GM12878 (cell line): ENCODE data around the gene CD2. TPM values are rescaled to one million over a fixed set of nuclear protein-coding genes. Genes with fewer than 3 reads are reported as not detected.

Experiments
- ATAC-seq: fragments of 200-7000 bp; cut with Tn5 transposase; 3 replicates; pipeline ENCODE4 v1.9.1; 2020; ENCODE audit warnings: mild to moderate bottlenecking, moderate library complexity
- BruUV-seq: library from RNA; stranded (reverse); fragments of 400-500 nt; replicated peaks from 2 replicates; lab custom pipeline; 2021; lab: Mats Ljungman, UMichigan
- CTCF ChIA-PET: fragments of 300-600 bp; sonication (Branson Sonifier 250); formaldehyde crosslinking; extraction: SDS; loops from one replicate; lab custom pipeline; 2021; ENCODE audit warnings: inconsistent platforms; lab: Yijun Ruan, JAX
- POLR2A ChIA-PET: fragments of 350-600 bp; formaldehyde crosslinking; extraction: SDS; loops from one replicate; lab custom pipeline; 2021; ENCODE audit warnings: inconsistent platforms; lab: Charles Lee
- RAD21 ChIA-PET: fragments of 300-600 bp; sonication (Branson Sonifier 250); formaldehyde crosslinking; loops from one replicate; lab custom pipeline; 2023; ENCODE audit warnings: antibody characterized with exemption; ENCODE audit not compliant: unreplicated experiment; lab: Charles Lee
- SMC1A ChIA-PET: fragments of 300-600 bp; sonication (Branson Sonifier 250); formaldehyde crosslinking; loops from one replicate; lab custom pipeline; 2023; ENCODE audit not compliant: unreplicated experiment, uncharacterized antibody; lab: Charles Lee
- DNase-seq: peaks from one replicate; pipeline ENCODE4 v3.0.0-alpha.2; 2011; ENCODE audit warnings: low read depth, low spot score
- FAIRE-seq: peaks from 3 replicates; lab custom pipeline; 2011; peaks lifted over from hg19 to GRCh38; lab: Jason Lieb, UNC
- H2AFZ ChIP-seq: 2 replicates; pipeline ENCODE4 v1.6.0; 2011; ENCODE audit warnings: low read depth, low read length, control low read depth; ENCODE audit not compliant: control insufficient read depth
- H3K27ac ChIP-seq: 2 replicates; pipeline ENCODE4 v1.5.1; 2011; ENCODE audit warnings: control low read depth; ENCODE audit not compliant: control insufficient read depth, insufficient read depth
- H3K27me3 ChIP-seq, 2 experiments: replicated peaks in 1 of 2; 2 replicates each; pipeline versions ENCODE4 v1.6.0 to v1.6.1; 2011; ENCODE audit warnings: low read length in 1 of 2; ENCODE audit not compliant: control insufficient read depth in 2 of 2, insufficient read depth in 2 of 2
- H3K36me3 ChIP-seq, 2 experiments: 2 replicates each; pipeline ENCODE4 v1.5.1; 2011; ENCODE audit warnings: low read length in 1 of 2; ENCODE audit not compliant: control insufficient read depth in 2 of 2, insufficient read depth in 2 of 2
- H3K4me1 ChIP-seq: 2 replicates; pipeline ENCODE4 v1.6.1; 2011; ENCODE audit warnings: mild to moderate bottlenecking, low read length, moderate library complexity, mixed read lengths; ENCODE audit not compliant: control insufficient read depth, insufficient read depth
- H3K4me2 ChIP-seq: 2 replicates; pipeline ENCODE4 v1.6.0; 2011; ENCODE audit warnings: control low read depth; ENCODE audit not compliant: control insufficient read depth, insufficient read depth
- H3K4me3 ChIP-seq: fragments of 200-600 bp; sonication (generic); 2 replicates; pipeline ENCODE4 v1.5.1; 2016
- H3K79me2 ChIP-seq: 2 replicates; pipeline ENCODE4 v1.6.0; 2011; ENCODE audit warnings: low read length; ENCODE audit not compliant: control insufficient read depth, insufficient read depth
- H3K9ac ChIP-seq: 2 replicates; pipeline ENCODE4 v1.8.0; 2011; ENCODE audit warnings: low read length, control low read depth, mixed read lengths; ENCODE audit not compliant: control insufficient read depth, insufficient read depth
- H3K9me3 ChIP-seq: replicated peaks from 3 replicates; pipeline ENCODE4 v1.5.1; 2011; ENCODE audit warnings: mild to moderate bottlenecking, low read length; ENCODE audit not compliant: control insufficient read depth, insufficient read depth
- H4K20me1 ChIP-seq: 2 replicates; pipeline ENCODE4 v1.6.0; 2011; ENCODE audit not compliant: control insufficient read depth, insufficient read depth
- CREM ChIP-seq: IDR thresholded peaks from 2 replicates; pipeline ENCODE4 v1.6.1; 2014; ENCODE audit warnings: antibody characterized with exemption, low read depth
- DPF2 ChIP-seq: fragments of 450-650 bp; IDR thresholded peaks from 2 replicates; pipeline ENCODE4 v1.6.1; 2017; ENCODE audit warnings: mild to moderate bottlenecking
- EED ChIP-seq: sonication (generic); IDR thresholded peaks from 2 replicates; pipeline ENCODE4 v1.6.1; 2016; ENCODE audit warnings: antibody characterized with exemption, low read depth
- ETV6 ChIP-seq, 2 experiments: fragments of 450-650 bp in 1 of 2; IDR thresholded peaks in 1 of 2; conservative IDR thresholded peaks in 1 of 2; 2 replicates each; pipeline ENCODE4 v1.6.1; 2014; ENCODE audit warnings: antibody characterized with exemption in 1 of 2, borderline replicate concordance in 1 of 2, low read depth in 1 of 2, mild to moderate bottlenecking in 1 of 2, moderate library complexity in 1 of 2
- HCFC1 ChIP-seq: fragments of 150-350 bp; IDR thresholded peaks from 2 replicates; pipeline ENCODE4 v1.6.1; 2014; ENCODE audit warnings: low read length
- JUNB ChIP-seq: IDR thresholded peaks from 2 replicates; pipeline ENCODE4 v1.6.1; 2016; ENCODE audit warnings: antibody characterized with exemption, mild to moderate bottlenecking
- KLF5 ChIP-seq: fragments of 450-650 bp; IDR thresholded peaks from 2 replicates; pipeline ENCODE4 v1.6.1; 2014; ENCODE audit warnings: mild to moderate bottlenecking; ENCODE audit not compliant: partially characterized antibody
- MTA2 ChIP-seq: fragments of 450-650 bp; IDR thresholded peaks from 2 replicates; pipeline ENCODE4 v1.6.1; 2016; ENCODE audit warnings: low read depth, mild to moderate bottlenecking, moderate library complexity
- NFYA ChIP-seq: IDR thresholded peaks from 2 replicates; pipeline ENCODE4 v1.6.1; 2011; ENCODE audit warnings: low read depth, mild to moderate bottlenecking, low read length, improper control_type of control experiment, borderline replicate concordance
- POLR2AphosphoS2 ChIP-seq: IDR thresholded peaks from 2 replicates; pipeline ENCODE4 v1.6.1; 2011; ENCODE audit warnings: low read depth, mild to moderate bottlenecking, low read length, improper control_type of control experiment, moderate library complexity
- RAD21 ChIP-seq: IDR thresholded peaks from 2 replicates; pipeline ENCODE4 v1.6.1; 2011; ENCODE audit warnings: mild to moderate bottlenecking, low read depth, low read length, moderate library complexity; ENCODE audit not compliant: insufficient read depth
- RAD51 ChIP-seq: fragments of 450-650 bp; IDR thresholded peaks from 2 replicates; pipeline ENCODE4 v1.6.1; 2016; ENCODE audit warnings: moderate library complexity, mild to moderate bottlenecking, inconsistent platforms
- RBBP5 ChIP-seq: fragments of 200-600 bp; sonication (generic); conservative IDR thresholded peaks from 2 replicates; pipeline ENCODE4 v1.6.1; 2016
- SMC3 ChIP-seq: IDR thresholded peaks from 2 replicates; pipeline ENCODE4 v1.6.1; 2011; ENCODE audit warnings: low read length, improper control_type of control experiment, borderline replicate concordance
- SRF ChIP-seq, 2 experiments: IDR thresholded peaks; 2 replicates each; pipeline ENCODE4 v1.6.1; 2011; ENCODE audit warnings: low read depth in 2 of 2, low read length in 2 of 2, mild to moderate bottlenecking in 1 of 2, moderate library complexity in 1 of 2
- WGBS: methylation state at CpG from one replicate; pipeline ENCODE4 v1.1.6; 2016; ENCODE audit warnings: low lambda C conversion rate; ENCODE audit not compliant: insufficient replicate concordance, insufficient coverage; ENCODE audit errors: missing lambda C conversion rate; 5-methylcytosine and 5-hydroxymethylcytosine counted together
- in situ Hi-C: fragments of 300-500 bp; cut with MboI; formaldehyde crosslinking; loops from 9 replicates; pipeline ENCODE4 v1.14.3; 2018; ENCODE audit warnings: mixed read lengths
- intact Hi-C: fragments of 100-400 bp; cut with micrococcal nuclease; formaldehyde crosslinking; loops from one replicate; pipeline ENCODE4 v1.14.2; 2022; ENCODE audit not compliant: unreplicated experiment
- polyA plus RNA-seq, 11 experiments: library from polyadenylated mRNA; depleted of rRNA in 4 of 11; unstranded in 6 of 11; stranded (reverse) in 5 of 11; fragments of >200 nt; fragmentation: Nextera tagmentation in 4 of 11; fragmentation: Illumina TruSeq in 1 of 11; extraction: Ambion mirVana in 4 of 11; extraction: Trizol in 1 of 11; gene quantifications; 1 replicate in 1 of 11; 2 replicates in 10 of 11; pipeline versions ENCODE4 v1.2.1 to v1.2.3, GENCODE V29; 2011 to 2016; ENCODE audit warnings: inconsistent platforms in 2 of 11, missing spikeins in 2 of 11, low read depth in 1 of 11
- total RNA-seq, 4 experiments: library from RNA; depleted of rRNA in 3 of 4; stranded (reverse); fragments of >200 nt in 3 of 4; fragmentation: Illumina TruSeq in 1 of 4; extraction: Trizol in 1 of 4; gene quantifications; 2 replicates each; pipeline versions ENCODE4 v1.2.1 to v1.2.3, GENCODE V29; 2013 to 2021
- TF ChIP-seq, protein P1 (sequence below): fragments of 150-350 bp; IDR thresholded peaks from 2 replicates; pipeline ENCODE4 v1.6.1; 2014; ENCODE audit warnings: mild to moderate bottlenecking, low read depth, low read length
- TF ChIP-seq, protein P2 (sequence below): fragments of 450-650 bp; IDR thresholded peaks from 2 replicates; pipeline ENCODE4 v1.6.1; 2017; ENCODE audit warnings: borderline replicate concordance
- TF ChIP-seq, protein P3 (sequence below): fragments of 450-650 bp; IDR thresholded peaks from 2 replicates; pipeline ENCODE4 v1.6.1; 2017; ENCODE audit warnings: low read depth, mild to moderate bottlenecking, moderate library complexity
- TF ChIP-seq, protein P4 (sequence below): IDR thresholded peaks from 2 replicates; pipeline ENCODE4 v1.6.1; 2011; ENCODE audit warnings: low read depth, low read length, improper control_type of control experiment, borderline replicate concordance

CD2 gene
- total and polyA plus RNA-seq, 10 of the 15 experiments (the other 5 are each of a cell fraction or from before 2014, with no cell fraction given) = 0.15 to 4.3 (median 2.8) TPM

DNA sequence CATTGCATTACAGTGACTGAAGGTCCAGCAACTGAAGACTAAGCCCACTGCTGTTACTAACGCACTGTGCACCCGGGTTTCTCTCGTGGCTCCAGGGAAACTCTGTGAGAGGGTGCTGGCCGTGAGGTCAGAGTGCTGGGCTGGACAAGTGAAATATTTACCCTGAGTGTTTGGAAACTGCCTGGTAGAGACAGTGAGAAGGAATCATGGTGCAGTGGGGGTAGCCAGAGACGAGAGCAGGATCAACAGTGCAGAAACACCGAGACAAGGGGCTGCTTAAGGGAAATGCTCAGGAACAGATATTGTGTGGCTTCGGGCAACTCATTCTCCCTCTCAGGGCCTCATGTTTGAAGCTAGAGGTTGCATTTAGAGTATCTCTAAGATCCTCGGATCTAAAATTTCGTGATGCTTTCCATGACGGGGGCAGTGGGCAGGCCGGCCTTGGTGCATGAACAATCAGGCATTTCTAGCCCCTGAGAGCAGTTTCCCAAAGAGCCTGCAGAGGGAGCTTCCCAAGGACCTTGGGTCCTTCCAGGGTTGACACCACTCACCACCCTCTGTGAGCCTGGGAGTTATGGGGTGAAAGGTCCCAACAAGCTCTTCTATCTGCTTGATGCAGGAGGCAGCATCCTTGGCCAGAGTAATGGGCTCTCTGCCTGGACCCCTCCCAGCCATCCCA, 9.7 kb downstream of the CD2 start:
- intact Hi-C loops = loop anchor here (1.0 kb wide), 1 partner anchor 26 kb away; no protein-coding TSS in a partner anchor
- no peaks in the 10 kb centered on the region for H3K79me2 ChIP-seq
- ChIA-PET RAD21 (interaction anchor here (0.6 to 12.0 kb wide), 20 partner anchors 9 to 298 kb away, joined by 3 to 176 read pairs (median 5); partner anchors contain the start of gene CD2), SMC1A (interaction anchor here (0.8 to 14.5 kb wide), 30 partner anchors 8 to 296 kb away, joined by 3 to 224 read pairs (median 4); partner anchors contain the start of genes CD2 and TTF2), POLR2A (interaction anchor here (0.6 to 3.5 kb wide), 6 partner anchors 10 to 293 kb away, joined by 3 to 19 read pairs (median 6); partner anchors contain the start of genes CD2 and IGSF3), CTCF (interaction anchor here (0.7 to 12.8 kb wide), 25 partner anchors 8 to 296 kb away, joined by 3 to 120 read pairs (median 4); partner anchors contain the start of genes CD2 and TTF2)
- no peak overlapping the region for H3K4me3 ChIP-seq
- no peak overlapping the region for H3K9ac ChIP-seq
- in situ Hi-C loops = no loop called here
- 86% methylated on average over 11 of the region's 11 CpGs for WGBS
- no peaks in the 10 kb centered on the region for H4K20me1 ChIP-seq
- H2AFZ ChIP-seq = no peak overlapping the region
- H3K36me3 ChIP-seq = no peaks in the 10 kb centered on the region
- BruUV-seq = no TSS peak
- no peak overlapping the region for H3K4me2 ChIP-seq
- H3K27me3 ChIP-seq = no peaks in the 10 kb centered on the region; a peak in 1 of 4 replicates
- DNase-seq (no peak), FAIRE-seq (no peak), ATAC-seq (peak; percentile 22)
- H3K27ac ChIP-seq = no peak overlapping the region
- H3K9me3 ChIP-seq = no peaks in the 10 kb centered on the region
- H3K4me1 ChIP-seq = peaks cover 10% of the 10 kb centered on the region
- TF ChIP-seq ETV6 (conservative IDR thresholded peaks at IDR 0.05 in 1 of 2, IDR thresholded peaks at IDR 0.05 in 1 of 2; ENCODE audit: borderline replicate concordance in 1 of 2, low read depth in 1 of 2) (no peak), CREM (no peak), NFYA (no peak), DPF2 (peak; percentile 35; the same call in 1 of the 2 replicates), MTA2 (no peak), HCFC1 (no peak), POLR2AphosphoS2 (no peak), RAD21 (peak; percentile 44), SMC3 (0 out of 2 replicates have a peak, but pooled peaks have one; percentile 18), JUNB (no peak), RBBP5 (no peak), KLF5 (no peak), SRF (IDR thresholded peaks at IDR 0.05; ENCODE audit: low read depth in 2 of 2, low read length in 2 of 2) (no peak), EED (no peak), RAD51 (no peak)
- TF ChIP-seq, protein P1, sequence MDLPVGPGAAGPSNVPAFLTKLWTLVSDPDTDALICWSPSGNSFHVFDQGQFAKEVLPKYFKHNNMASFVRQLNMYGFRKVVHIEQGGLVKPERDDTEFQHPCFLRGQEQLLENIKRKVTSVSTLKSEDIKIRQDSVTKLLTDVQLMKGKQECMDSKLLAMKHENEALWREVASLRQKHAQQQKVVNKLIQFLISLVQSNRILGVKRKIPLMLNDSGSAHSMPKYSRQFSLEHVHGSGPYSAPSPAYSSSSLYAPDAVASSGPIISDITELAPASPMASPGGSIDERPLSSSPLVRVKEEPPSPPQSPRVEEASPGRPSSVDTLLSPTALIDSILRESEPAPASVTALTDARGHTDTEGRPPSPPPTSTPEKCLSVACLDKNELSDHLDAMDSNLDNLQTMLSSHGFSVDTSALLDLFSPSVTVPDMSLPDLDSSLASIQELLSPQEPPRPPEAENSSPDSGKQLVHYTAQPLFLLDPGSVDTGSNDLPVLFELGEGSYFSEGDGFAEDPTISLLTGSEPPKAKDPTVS = no peak
- TF ChIP-seq, protein P2, sequence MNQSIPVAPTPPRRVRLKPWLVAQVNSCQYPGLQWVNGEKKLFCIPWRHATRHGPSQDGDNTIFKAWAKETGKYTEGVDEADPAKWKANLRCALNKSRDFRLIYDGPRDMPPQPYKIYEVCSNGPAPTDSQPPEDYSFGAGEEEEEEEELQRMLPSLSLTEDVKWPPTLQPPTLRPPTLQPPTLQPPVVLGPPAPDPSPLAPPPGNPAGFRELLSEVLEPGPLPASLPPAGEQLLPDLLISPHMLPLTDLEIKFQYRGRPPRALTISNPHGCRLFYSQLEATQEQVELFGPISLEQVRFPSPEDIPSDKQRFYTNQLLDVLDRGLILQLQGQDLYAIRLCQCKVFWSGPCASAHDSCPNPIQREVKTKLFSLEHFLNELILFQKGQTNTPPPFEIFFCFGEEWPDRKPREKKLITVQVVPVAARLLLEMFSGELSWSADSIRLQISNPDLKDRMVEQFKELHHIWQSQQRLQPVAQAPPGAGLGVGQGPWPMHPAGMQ = no peak
- TF ChIP-seq, protein P3, sequence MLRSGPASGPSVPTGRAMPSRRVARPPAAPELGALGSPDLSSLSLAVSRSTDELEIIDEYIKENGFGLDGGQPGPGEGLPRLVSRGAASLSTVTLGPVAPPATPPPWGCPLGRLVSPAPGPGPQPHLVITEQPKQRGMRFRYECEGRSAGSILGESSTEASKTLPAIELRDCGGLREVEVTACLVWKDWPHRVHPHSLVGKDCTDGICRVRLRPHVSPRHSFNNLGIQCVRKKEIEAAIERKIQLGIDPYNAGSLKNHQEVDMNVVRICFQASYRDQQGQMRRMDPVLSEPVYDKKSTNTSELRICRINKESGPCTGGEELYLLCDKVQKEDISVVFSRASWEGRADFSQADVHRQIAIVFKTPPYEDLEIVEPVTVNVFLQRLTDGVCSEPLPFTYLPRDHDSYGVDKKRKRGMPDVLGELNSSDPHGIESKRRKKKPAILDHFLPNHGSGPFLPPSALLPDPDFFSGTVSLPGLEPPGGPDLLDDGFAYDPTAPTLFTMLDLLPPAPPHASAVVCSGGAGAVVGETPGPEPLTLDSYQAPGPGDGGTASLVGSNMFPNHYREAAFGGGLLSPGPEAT = no peak
- TF ChIP-seq, protein P4, sequence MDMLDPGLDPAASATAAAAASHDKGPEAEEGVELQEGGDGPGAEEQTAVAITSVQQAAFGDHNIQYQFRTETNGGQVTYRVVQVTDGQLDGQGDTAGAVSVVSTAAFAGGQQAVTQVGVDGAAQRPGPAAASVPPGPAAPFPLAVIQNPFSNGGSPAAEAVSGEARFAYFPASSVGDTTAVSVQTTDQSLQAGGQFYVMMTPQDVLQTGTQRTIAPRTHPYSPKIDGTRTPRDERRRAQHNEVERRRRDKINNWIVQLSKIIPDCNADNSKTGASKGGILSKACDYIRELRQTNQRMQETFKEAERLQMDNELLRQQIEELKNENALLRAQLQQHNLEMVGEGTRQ = no peak
